Measurements from ENCODE around the gene RSAD2. TPM values are rescaled to one million over a fixed set of nuclear protein-coding genes. Genes with fewer than 3 reads are reported as not detected.

Gene RSAD2
- total and polyA plus RNA-seq, 2 experiments from 2014 or later: 1.1 to 1.3 TPM

GRCh38 chr2:6920743-6921064 is 43.1 kb downstream of the RSAD2 start:
- H3K4me3 ChIP-seq: no peak overlapping the region
- no peaks in the 10 kb centered on the region for H3K36me3 ChIP-seq (replicated peaks; ENCODE audit: insufficient read depth, low read depth)
- H3K4me1 ChIP-seq (ENCODE audit: insufficient read depth): peaks cover 11% of the 10 kb centered on the region
- TF ChIP-seq, protein P1, sequence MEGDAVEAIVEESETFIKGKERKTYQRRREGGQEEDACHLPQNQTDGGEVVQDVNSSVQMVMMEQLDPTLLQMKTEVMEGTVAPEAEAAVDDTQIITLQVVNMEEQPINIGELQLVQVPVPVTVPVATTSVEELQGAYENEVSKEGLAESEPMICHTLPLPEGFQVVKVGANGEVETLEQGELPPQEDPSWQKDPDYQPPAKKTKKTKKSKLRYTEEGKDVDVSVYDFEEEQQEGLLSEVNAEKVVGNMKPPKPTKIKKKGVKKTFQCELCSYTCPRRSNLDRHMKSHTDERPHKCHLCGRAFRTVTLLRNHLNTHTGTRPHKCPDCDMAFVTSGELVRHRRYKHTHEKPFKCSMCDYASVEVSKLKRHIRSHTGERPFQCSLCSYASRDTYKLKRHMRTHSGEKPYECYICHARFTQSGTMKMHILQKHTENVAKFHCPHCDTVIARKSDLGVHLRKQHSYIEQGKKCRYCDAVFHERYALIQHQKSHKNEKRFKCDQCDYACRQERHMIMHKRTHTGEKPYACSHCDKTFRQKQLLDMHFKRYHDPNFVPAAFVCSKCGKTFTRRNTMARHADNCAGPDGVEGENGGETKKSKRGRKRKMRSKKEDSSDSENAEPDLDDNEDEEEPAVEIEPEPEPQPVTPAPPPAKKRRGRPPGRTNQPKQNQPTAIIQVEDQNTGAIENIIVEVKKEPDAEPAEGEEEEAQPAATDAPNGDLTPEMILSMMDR (IDR thresholded peaks at IDR 0.05; ENCODE audit: poor library complexity): no peak
- TF ChIP-seq EZH2 (IDR thresholded peaks at IDR 0.05; ENCODE audit: borderline replicate concordance) (no peak), EZH2phosphoT487 (IDR thresholded peaks at IDR 0.05; ENCODE audit: low read depth, severe bottlenecking, unreplicated experiment) (no peak)
- no peak overlapping the region for H2AFZ ChIP-seq
- no peaks in the 10 kb centered on the region for H3K27me3 ChIP-seq
- no peak for DNase-seq (ENCODE audit: low spot score)
- no peaks in the 10 kb centered on the region for H3K9me2 ChIP-seq (replicated peaks; ENCODE audit: insufficient read depth)
- H3K9me3 ChIP-seq (ENCODE audit: low read depth): no peaks in the 10 kb centered on the region
- H3K79me2 ChIP-seq: peaks cover 41% of the 10 kb centered on the region
- H3K27ac ChIP-seq: no peak overlapping the region
- no peaks in the 10 kb centered on the region for H4K20me1 ChIP-seq (ENCODE audit: insufficient read depth, poor library complexity, severe bottlenecking)
- 79% methylated on average over 4 of the region's 4 CpGs for WGBS (ENCODE audit: low lambda C conversion rate, missing lambda C conversion rate)
- H3K4me2 ChIP-seq: no peak overlapping the region

- H3K4me1 ChIP-seq (ENCODE audit: insufficient read depth): peaks cover 11% of the 10 kb centered on the region
- H4K20me1 ChIP-seq (ENCODE audit: insufficient read depth, poor library complexity, severe bottlenecking): no peaks in the 10 kb centered on the region
- peaks cover 44% of the 10 kb centered on the region for H3K79me2 ChIP-seq
- no peak for DNase-seq (ENCODE audit: low spot score)
- TF ChIP-seq, protein P1 (IDR thresholded peaks at IDR 0.05; ENCODE audit: poor library complexity): no peak
- TF ChIP-seq EZH2 (IDR thresholded peaks at IDR 0.05; ENCODE audit: borderline replicate concordance) (no peak), EZH2phosphoT487 (IDR thresholded peaks at IDR 0.05; ENCODE audit: low read depth, severe bottlenecking, unreplicated experiment) (no peak)
- no peaks in the 10 kb centered on the region for H3K9me2 ChIP-seq (replicated peaks; ENCODE audit: insufficient read depth)
- H3K27me3 ChIP-seq: no peaks in the 10 kb centered on the region
- no peaks in the 10 kb centered on the region for H3K36me3 ChIP-seq (replicated peaks; ENCODE audit: insufficient read depth, low read depth)
- no peak overlapping the region for H3K27ac ChIP-seq
- H3K4me2 ChIP-seq: peak overlapping the region; percentile 29
- no peaks in the 10 kb centered on the region for H3K9me3 ChIP-seq (ENCODE audit: low read depth)
- 54% methylated on average over 11 of the region's 11 CpGs for WGBS (ENCODE audit: low lambda C conversion rate, missing lambda C conversion rate)
- H3K4me3 ChIP-seq: no peak overlapping the region
- H2AFZ ChIP-seq: no peak overlapping the region
Observed at GRCh38 chr2:6921321-6921922, 43.8 kb downstream of the RSAD2 start.

GRCh38 chr2:6922201-6922656 is 44.7 kb downstream of the RSAD2 start:
- Histone ChIP-seq H3K9me2 (replicated peaks; ENCODE audit: insufficient read depth) (no peaks in the 10 kb centered on the region), H3K4me1 (ENCODE audit: insufficient read depth) (peaks cover 12% of the 10 kb centered on the region), H2AFZ (no peak overlapping the region), H4K20me1 (ENCODE audit: insufficient read depth, poor library complexity, severe bottlenecking) (no peaks in the 10 kb centered on the region), H3K27me3 (no peaks in the 10 kb centered on the region), H3K27ac (no peak overlapping the region), H3K4me2 (no peak overlapping the region), H3K79me2 (peaks cover 44% of the 10 kb centered on the region), H3K9me3 (ENCODE audit: low read depth) (no peaks in the 10 kb centered on the region), H3K4me3 (no peak overlapping the region), H3K36me3 (replicated peaks; ENCODE audit: insufficient read depth, low read depth) (no peaks in the 10 kb centered on the region)
- DNase-seq (ENCODE audit: low spot score): peak; percentile 54
- 66% methylated on average over 8 of the region's 8 CpGs for WGBS (ENCODE audit: low lambda C conversion rate, missing lambda C conversion rate)
- TF ChIP-seq, protein P1 (IDR thresholded peaks at IDR 0.05; ENCODE audit: poor library complexity): no peak
- TF ChIP-seq EZH2 (IDR thresholded peaks at IDR 0.05; ENCODE audit: borderline replicate concordance): no peak
- no peak for TF ChIP-seq EZH2phosphoT487 (IDR thresholded peaks at IDR 0.05; ENCODE audit: low read depth, severe bottlenecking, unreplicated experiment)

Measured in hepatocyte (in vitro differentiated cells).